GM18505 (cell line): ENCODE results near the gene MAML2.

Experiments used
- ATAC-seq: cut with Tn5 transposase; IDR thresholded peaks from one replicate; pipeline ENCODE4 v1.9.1; 2021; ENCODE audit not compliant: unreplicated experiment
- POLR2A ChIP-seq: IDR thresholded peaks from 4 replicates; pipeline ENCODE4 v1.6.1; 2011; ENCODE audit warnings: borderline replicate concordance; ENCODE audit not compliant: insufficient read depth, insufficient read length; ENCODE audit errors: extremely low read depth

Gene MAML2

GRCh38 chr11:96214777-96215109, 128.3 kb downstream of the MAML2 start:
- no peak for ATAC-seq
- no peak for TF ChIP-seq POLR2A

- no peak for TF ChIP-seq POLR2A
- ATAC-seq, result no peak
These were observed 129.5 kb downstream of the MAML2 start for GRCh38 chr11:96213500-96213899.

GRCh38 chr11:96211436-96211835, 131.6 kb downstream of the MAML2 start:
- TF ChIP-seq POLR2A, result no peak
- no peak for ATAC-seq

- no peak for ATAC-seq
- TF ChIP-seq POLR2A, result no peak
These were observed 135.2 kb downstream of the MAML2 start for GRCh38 chr11:96207459-96208449.

GRCh38 chr11:96206955-96207354, 136.0 kb downstream of the MAML2 start:
- no peak for ATAC-seq
- TF ChIP-seq POLR2A, result no peak

GRCh38 chr11:96205460-96205809, 137.6 kb downstream of the MAML2 start:
- ATAC-seq, result no peak
- no peak for TF ChIP-seq POLR2A

GRCh38 chr11:96204721-96205459, 138.1 kb downstream of the MAML2 start:
- no peak for TF ChIP-seq POLR2A
- ATAC-seq, result no peak

GRCh38 chr11:96204366-96204659, 138.7 kb downstream of the MAML2 start:
- ATAC-seq, result no peak
- no peak for TF ChIP-seq POLR2A

GRCh38 chr11:96203567-96204365, 139.2 kb downstream of the MAML2 start:
- no peak for TF ChIP-seq POLR2A
- no peak for ATAC-seq

- ATAC-seq, result no peak
These were observed 142.8 kb downstream of the MAML2 start for GRCh38 chr11:96200243-96200642.

GRCh38 chr11:96199563-96200025, 143.4 kb downstream of the MAML2 start:
- ATAC-seq, result no peak
- no peak for TF ChIP-seq POLR2A

More at GRCh38 chr11:96200243-96200642, 142.8 kb downstream of the MAML2 start:
- no peak for TF ChIP-seq POLR2A

- no peak for TF ChIP-seq POLR2A
- ATAC-seq, result peak; percentile 82
These were observed 144.9 kb downstream of the MAML2 start for GRCh38 chr11:96197801-96198701.
